HG03135 (cell line): ENCODE data around the gene RIMBP2.
"Not testable (repeated sequence)": the region's sequence is repeated elsewhere in the genome, so short reads cannot be mapped to it uniquely, and the experiment has no call there.

Experiments
- ATAC-seq: cut with Tn5 transposase; IDR thresholded peaks from one replicate; pipeline ENCODE4 v1.9.1; 2021; ENCODE audit warnings: mild to moderate bottlenecking, moderate library complexity; ENCODE audit not compliant: unreplicated experiment

The RIMBP2 gene

GRCh38 chr12:130707571-130707891 is 8.6 kb downstream of the RIMBP2 start:
- ATAC-seq = no peak

- ATAC-seq = no peak
These were observed 9.1 kb downstream of the RIMBP2 start for GRCh38 chr12:130706885-130707570.

- ATAC-seq = no peak
These were observed 9.8 kb downstream of the RIMBP2 start for GRCh38 chr12:130706311-130706710.

- no peak for ATAC-seq
These were observed 10.8 kb downstream of the RIMBP2 start for GRCh38 chr12:130705178-130705822.

GRCh38 chr12:130704606-130705005 is 11.5 kb downstream of the RIMBP2 start:
- ATAC-seq = no peak

DNA sequence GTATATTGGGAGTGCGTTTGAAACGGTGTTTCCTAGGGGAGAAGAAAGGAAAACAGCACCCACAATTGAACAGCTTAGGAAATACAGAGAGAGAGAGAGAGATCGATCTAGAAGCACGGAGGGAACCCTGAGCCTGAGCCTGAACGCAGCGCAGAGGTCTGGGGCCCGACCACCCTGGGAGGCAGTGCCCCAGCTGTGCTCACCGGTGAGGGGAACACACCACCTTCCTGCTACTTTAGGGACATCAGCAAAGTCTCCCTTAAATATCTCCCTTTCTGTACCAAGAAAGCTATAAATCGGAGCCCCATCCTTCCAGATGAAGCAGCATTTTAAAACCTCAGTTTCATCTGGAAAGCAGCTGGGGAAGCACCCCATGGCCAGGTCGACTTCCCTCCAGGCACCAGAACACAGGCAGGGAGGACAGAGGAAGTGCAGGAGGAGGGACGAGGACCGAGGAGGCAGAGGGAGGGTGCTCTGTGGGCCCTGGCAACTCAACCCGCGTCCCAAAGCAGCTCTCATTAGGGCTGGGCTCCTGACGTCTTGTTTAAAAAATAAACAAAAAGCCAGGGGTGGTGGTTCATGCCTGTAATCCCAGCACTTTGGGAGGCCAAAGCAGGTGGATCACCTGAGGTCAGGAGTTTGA is 12.2 kb downstream of the RIMBP2 start:
- ATAC-seq = no peak

DNA sequence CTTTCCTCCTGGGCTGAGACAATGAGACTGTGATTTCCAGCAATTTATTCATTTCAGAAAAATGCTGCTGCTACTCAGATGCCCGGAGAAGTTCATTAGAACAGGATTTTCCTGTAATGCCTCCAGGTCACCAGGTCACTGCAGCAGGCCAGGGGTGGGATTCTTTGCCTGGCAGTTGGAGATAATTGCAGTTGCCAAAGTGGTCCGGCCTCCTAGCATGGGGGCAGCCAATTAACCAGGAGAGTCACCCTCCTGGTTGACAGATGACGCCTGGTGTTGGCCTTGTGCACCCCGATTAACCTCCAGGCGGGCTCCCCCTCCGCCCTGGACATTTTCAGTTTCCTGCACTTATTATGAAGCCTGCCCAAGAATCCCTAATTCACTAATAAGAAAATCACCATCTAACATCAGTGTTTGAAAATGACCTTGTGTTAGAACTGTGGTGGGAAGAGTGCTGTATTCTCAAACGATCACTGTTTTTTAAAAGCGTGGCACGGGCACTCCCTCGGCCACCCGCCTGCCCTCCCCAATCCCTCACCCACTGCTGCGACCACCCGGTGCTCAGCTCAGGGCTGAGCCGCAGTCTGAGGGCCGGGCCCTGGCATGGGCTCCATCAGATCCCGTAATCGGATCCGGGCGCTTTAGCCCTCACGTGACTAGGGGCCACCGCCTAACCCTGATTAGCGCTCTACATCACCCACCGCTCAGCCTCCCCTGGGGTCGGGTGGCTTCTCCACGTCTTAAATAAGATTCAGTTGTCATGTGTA is 12.9 kb downstream of the RIMBP2 start:
- ATAC-seq = no peak

DNA sequence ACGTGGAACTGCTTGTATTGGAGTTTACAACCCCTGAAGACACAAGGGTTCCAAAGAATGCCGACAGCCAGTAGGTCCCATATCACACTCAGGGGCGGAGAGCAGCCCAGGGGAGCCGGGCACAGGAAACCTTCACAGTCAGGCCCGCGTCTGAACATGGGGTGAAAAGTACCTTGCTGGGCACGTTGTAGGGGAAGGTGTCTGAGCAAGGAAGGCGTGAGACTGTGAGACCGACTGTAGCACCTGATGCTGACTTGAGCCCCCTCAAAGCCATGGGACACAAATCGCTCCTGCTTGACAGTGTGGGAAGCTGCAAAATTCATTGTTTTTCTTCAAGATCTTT is 14.7 kb downstream of the RIMBP2 start:
- ATAC-seq = no peak

DNA sequence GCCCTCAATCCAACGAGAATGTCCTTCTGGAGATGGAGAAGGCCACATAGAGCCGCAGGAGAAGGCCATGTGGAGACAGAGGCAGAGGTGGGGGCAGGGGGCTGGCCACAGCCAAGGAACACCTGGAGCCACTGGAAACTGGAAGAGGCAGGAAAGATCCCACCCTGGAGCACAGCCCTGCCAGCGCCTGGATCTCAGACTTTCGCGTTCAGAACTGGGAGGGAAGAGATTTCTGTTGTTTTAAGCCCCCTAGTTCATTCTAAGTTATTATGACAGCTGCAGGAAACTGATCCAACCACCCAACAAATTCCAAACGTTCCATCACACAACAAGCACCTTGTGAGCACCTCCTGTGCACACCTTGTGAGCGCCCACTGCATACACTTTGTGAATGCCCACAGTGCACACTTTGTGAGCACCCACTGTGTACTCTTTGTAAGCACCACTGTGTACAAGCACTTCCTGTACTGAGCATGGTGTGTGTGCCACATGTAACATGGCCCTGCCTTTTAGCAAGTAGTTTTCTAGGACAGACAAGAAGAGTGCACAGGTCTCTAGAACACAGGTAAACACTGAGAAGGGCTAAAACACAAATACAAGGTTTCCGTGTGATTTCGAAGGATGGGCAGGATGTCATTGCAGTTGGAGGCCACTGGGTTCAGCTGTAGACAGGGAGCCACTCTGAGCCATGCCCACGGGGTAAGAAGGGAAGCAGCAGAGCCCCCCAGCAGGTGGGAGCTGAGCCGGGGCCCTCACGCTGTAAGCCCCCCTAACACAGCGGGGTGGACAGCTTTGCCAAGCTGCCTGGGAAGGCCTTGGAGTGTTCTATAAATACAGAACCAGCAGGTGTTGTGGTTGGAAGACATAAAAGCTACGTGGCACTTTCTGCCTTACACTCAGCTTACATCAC is 15.4 kb downstream of the RIMBP2 start:
- no peak for ATAC-seq

GRCh38 chr12:130698106-130698505 is 18.0 kb downstream of the RIMBP2 start:
- ATAC-seq = no peak

DNA sequence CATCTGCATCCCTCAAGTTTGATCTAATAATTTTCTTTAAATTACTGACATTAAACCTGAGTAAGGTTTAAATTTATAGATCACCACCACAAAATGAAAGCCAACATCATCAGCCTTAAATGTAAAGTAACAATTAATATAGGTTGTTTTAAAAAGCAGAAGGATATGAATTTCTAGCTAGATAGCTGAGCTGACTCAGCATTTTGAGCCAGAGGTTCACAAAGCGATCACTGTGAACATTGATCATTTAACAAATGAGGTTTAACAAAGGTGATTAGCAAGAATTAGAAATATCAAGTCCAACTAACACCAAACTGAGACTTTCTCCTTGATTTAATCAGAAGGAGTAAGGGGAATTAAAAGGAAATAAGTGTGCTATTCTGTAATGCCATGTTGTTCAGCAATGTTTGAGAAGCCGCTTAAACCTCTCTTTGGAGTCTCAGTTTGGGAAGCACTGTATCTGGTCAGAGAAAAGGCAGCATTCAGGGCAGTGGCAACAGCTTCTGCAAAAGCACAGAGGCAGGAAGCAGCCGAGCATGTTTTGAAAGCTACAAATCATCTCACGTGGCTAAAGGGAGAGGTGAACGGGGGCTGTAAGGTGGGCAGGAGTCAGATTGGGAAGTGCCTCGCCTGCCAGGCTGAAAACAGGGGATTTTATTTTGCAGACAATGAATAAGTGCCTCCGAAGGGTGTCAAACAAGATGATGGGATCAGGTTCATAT is 19.6 kb downstream of the RIMBP2 start:
- ATAC-seq = no peak

DNA sequence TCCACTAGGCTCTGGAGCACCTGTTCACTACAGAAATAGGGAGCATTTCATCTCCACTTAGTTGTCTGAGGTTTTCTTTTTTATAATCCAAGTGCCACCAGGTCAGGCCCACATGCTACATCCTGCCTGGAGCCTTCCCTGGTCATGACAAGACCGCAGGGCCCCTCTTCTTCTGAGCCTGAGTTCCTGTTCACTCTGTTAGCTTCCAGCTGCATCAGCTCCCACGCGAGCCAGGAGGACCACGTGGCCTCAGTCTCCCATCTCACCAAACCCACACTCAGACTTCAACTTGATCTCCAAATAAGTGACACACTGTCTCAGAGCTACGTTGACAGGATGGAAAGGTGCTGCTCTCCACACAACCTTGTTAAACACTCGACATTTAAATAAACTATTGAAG is 21.0 kb downstream of the RIMBP2 start:
- ATAC-seq = no peak

DNA sequence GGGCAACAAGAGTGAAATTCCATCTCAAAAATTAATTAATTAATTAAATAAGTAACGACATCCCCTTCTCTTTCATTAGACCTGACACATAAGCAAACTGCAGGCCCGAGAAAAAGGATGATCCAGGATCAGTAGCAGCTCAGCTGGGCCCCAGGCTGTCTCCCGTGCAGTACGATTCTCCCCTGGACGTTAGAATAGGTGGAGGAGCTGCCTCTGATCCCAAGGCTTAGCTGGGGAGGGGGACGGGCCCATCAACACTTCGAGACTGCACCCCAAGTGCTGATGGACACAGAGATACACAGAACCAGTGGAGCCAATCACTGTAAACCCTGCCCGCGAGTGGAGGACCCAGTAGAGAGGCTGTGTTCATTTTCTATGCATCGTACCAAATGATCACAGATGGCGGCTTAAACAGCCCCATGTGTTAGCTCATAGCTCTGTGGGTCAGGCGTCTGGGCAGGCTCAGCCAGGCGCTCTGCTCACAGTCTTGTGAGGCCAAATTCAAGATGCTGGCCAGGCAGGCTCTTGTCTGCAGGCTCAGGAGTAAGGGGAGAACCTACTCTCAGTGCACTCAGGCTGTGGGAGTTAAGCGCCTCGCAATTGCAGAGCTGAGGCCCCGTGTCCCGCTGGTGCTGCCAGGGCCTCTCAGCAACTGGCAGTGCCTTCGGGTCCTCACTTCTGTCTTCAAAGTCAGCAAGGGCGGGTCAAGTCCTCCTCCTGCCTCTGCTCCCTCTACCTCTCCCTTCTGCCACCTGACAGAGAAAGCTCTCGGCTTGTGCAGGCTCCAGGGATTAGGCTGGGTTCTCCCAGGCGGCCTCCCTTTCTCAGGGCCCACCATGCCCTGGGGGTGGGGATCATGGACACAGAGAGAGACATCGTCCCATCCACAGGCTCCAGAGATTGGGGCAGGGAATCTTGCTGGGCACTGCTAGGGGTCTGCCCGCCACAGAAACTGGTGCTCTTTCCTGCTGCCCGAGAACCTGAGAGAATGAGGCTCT is 26.4 kb downstream of the RIMBP2 start:
- ATAC-seq = no peak

- not testable (repeated sequence) for ATAC-seq
These were observed 27.1 kb downstream of the RIMBP2 start for GRCh38 chr12:130688999-130689398.

DNA sequence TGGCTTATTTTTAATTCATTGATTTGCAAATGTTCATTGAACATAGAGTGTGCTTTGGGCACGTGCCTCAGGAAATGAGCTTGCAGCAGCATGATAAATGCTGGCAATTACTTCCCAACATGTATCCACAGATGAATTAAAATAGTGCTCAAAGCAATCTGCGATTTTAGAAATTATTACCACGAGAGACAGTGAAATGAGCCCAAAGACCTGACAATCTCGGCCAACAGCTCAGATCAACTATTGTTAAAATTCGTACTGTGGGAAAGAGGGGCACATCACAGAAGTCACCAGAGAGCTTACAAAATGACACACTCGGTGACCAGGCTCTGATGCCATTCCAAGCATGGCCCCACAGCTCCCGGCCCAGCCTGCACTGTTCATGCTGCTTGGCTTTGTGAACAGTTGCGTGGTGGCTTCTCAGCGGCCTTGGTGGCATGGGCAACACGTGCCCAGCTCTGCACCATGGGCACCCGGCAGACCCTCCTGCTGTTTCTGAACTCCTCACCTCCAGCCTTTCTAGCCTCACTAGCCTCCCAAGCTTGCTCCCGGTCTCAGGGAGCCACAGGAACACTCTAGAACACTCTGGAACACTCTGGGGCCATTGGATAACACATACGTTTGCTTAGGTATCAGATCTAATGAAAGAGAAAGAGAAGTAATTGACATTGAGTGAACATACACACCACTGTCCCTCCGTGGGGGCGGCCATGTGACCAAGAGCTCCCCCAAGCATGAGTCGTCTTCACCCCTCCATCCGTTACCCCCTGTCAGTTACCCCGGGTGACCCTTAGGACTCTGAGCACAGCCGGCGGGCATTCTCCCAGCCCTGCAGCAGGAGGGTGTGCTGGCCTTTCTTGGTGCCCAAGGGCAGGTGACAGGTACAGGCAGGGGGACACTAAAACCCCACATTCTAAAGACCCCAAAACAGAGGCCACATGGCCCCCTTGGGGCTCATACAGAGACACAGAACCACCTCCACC is 28.0 kb downstream of the RIMBP2 start:
- no peak for ATAC-seq

DNA sequence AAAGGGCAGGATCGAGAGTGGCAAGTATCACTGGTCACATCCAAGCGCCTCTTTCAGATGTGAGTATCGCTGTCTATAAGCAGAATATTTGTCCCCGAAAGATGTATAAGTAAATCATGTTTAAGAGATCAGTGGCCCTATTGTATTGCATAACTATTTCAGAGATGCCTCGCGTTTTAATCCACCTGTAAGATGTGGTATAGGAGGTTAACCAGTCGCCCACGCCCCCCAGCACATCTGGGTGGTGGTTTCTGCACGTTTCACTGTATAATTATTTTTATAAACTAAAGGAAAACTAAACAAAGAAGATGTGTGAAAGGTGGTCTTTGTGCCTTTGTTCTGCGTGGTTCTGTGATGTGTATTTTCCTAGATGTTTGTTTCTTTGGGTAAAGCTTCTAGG is 28.9 kb downstream of the RIMBP2 start:
- no peak for ATAC-seq

GRCh38 chr12:130686511-130686991 is 29.5 kb downstream of the RIMBP2 start:
- no peak for ATAC-seq

GRCh38 chr12:130685850-130686249 is 30.2 kb downstream of the RIMBP2 start:
- no peak for ATAC-seq
